ENCODE data around the gene UNC13D. TPM values are rescaled to one million over a fixed set of nuclear protein-coding genes. Genes with fewer than 3 reads are reported as not detected.

The UNC13D gene
- total and polyA plus RNA-seq, 2 of the 4 experiments (the other 2 are of a cell fraction), result under 0.01 to 0.31 TPM

GRCh38 chr17:75838410-75838809 is 5.8 kb downstream of the UNC13D start:
- CTCF ChIA-PET, result interaction anchor here (1.2 kb wide), 1 partner anchor 42 kb away, joined by 4 read pairs; no protein-coding TSS in a partner anchor
- no TSS peak for BruUV-seq (replicated peaks)

More at GRCh38 chr17:75838410-75838809, 5.8 kb downstream of the UNC13D start:
- Histone ChIP-seq H3K4ac (ENCODE audit: low read depth, low read length) (no peak overlapping the region), H4K91ac (ENCODE audit: insufficient read depth, low read depth, low read length) (no peak overlapping the region), H3K27me3 (ENCODE audit: control insufficient read depth, insufficient read depth, low read length) (no peaks in the 10 kb centered on the region; the same call in 1 of the 2 replicates), H4K5ac (ENCODE audit: low read depth, low read length) (no peak overlapping the region), H3K27ac (ENCODE audit: insufficient read depth, low read length) (no peak overlapping the region), H2AK9ac (replicated peaks; ENCODE audit: low read depth, low read length, poor library complexity) (no peak overlapping the region), H4K8ac (ENCODE audit: low read depth in 2 of 2, low read length in 2 of 2) (no peak overlapping the region), H2BK15ac (ENCODE audit: low read depth, low read length) (no peak overlapping the region), H2BK20ac (ENCODE audit: low read depth, low read length) (no peak overlapping the region), H3K4me2 (ENCODE audit: low read depth, low read length) (no peak overlapping the region), H4K20me1 (ENCODE audit: insufficient read depth, low read length) (no peaks in the 10 kb centered on the region), H2BK5ac (ENCODE audit: low read depth, low read length, poor library complexity, severe bottlenecking) (no peak overlapping the region), H3K9me3 (ENCODE audit: control insufficient read depth, insufficient read depth, low read length) (no peaks in the 10 kb centered on the region), H3K36me3 (ENCODE audit: control insufficient read depth, insufficient read depth, low read length) (no peaks in the 10 kb centered on the region), H3K4me1 (ENCODE audit: control insufficient read depth, insufficient read depth, low read length) (no peaks in the 10 kb centered on the region), H3K14ac (replicated peaks; ENCODE audit: low read depth, low read length) (no peak overlapping the region), H3K18ac (ENCODE audit: low read depth, low read length) (no peak overlapping the region), H3K9ac (ENCODE audit: low read depth, low read length) (no peak overlapping the region), H3K23ac (ENCODE audit: low read depth, low read length) (no peak overlapping the region), H3K4me3 (ENCODE audit: insufficient read depth, low read depth, low read length) (no peak overlapping the region), H3K79me1 (ENCODE audit: low read depth in 1 of 2, low read length in 2 of 2) (no peaks in the 10 kb centered on the region), H2AFZ (replicated peaks; ENCODE audit: low read length, poor library complexity) (no peak overlapping the region), H2BK120ac (ENCODE audit: low read depth, low read length) (no peak overlapping the region), H2AK5ac (ENCODE audit: low read depth, low read length) (no peak overlapping the region), H3K9me1 (ENCODE audit: insufficient read depth, low read length) (peaks cover 3% of the 10 kb centered on the region; the same call in 1 of the 2 replicates), H3K56ac (ENCODE audit: extremely low read depth, insufficient read depth, low read length) (no peak overlapping the region)
- intact Hi-C loops (cut with micrococcal nuclease) (no loop called here), dilution Hi-C loops (cut with HindIII; ENCODE audit: low sequenced_read_pairs, unreplicated experiment) (no loop called here), in situ Hi-C loops (cut with MboI; ENCODE audit: low sequenced_read_pairs) (no loop called here)
- POLR2A ChIA-PET (ENCODE audit: unreplicated experiment), result no interaction called here
- WGBS, 2 experiments (ENCODE audit: extremely low coverage in 2 of 2, insufficient read length in 1 of 2), result 93% methylated on average over 8 of the region's 15 CpGs; no CpG with 5 or more reads in 1 of the 2 experiments
- no peak for TF ChIP-seq MXI1 (IDR thresholded peaks at IDR 0.05; ENCODE audit: borderline replicate concordance, low read depth, low read length)
- TF ChIP-seq CTCF (conservative IDR thresholded peaks at IDR 0.05; ENCODE audit: low read depth, low read length), result no peak
- no peak for TF ChIP-seq FOS (IDR thresholded peaks at IDR 0.05; ENCODE audit: low read depth, low read length)
- no peak for TF ChIP-seq POLR2A (IDR thresholded peaks at IDR 0.05; ENCODE audit: low read depth, low read length)
- TF ChIP-seq RFX5 (IDR thresholded peaks at IDR 0.05; ENCODE audit: low read depth, low read length), result no peak
- no peak for TF ChIP-seq NFE2L2 (IDR thresholded peaks at IDR 0.05; ENCODE audit: low read depth, low read length)
- no peak for TF ChIP-seq CEBPB (IDR thresholded peaks at IDR 0.05; ENCODE audit: low read depth, low read length)
- TF ChIP-seq CHD1 (IDR thresholded peaks at IDR 0.05; ENCODE audit: low read depth, low read length), result no peak
- no peak for TF ChIP-seq ELK1 (IDR thresholded peaks at IDR 0.05; ENCODE audit: borderline replicate concordance, low read depth, low read length)
- TF ChIP-seq RAD21 (IDR thresholded peaks at IDR 0.05; ENCODE audit: low read length), result no peak
- no peak for TF ChIP-seq BHLHE40 (IDR thresholded peaks at IDR 0.05; ENCODE audit: low read depth, low read length)
- no peak for DNase-seq
- no peak for ATAC-seq (ENCODE audit: low read depth)

Data from IMR-90 (cell line).